Subcutaneous adipose tissue (tissue), 4 donors: Measurements from ENCODE around the gene RGS7BP. TPM values are rescaled to one million over a fixed set of nuclear protein-coding genes. Genes with fewer than 3 reads are reported as not detected.

Experiments
- total RNA-seq, 4 donors: library from RNA; depleted of rRNA; stranded (reverse); fragments of >200 nt; gene quantifications; one replicate each; pipeline ENCODE4 v1.1.0, GENCODE V29; 2016
- TF ChIP-seq, protein P1 (sequence below): fragments of 450-650 bp; IDR thresholded peaks from one replicate; pipeline ENCODE4 v1.5.1; 2016; ENCODE audit warnings: low read depth, mild to moderate bottlenecking, control low read depth, antibody characterized with exemption, moderate library complexity

RGS7BP gene
- total RNA-seq, 4 donors from 2014 or later = 0.33 to 2.6 (median 0.45) TPM

DNA sequence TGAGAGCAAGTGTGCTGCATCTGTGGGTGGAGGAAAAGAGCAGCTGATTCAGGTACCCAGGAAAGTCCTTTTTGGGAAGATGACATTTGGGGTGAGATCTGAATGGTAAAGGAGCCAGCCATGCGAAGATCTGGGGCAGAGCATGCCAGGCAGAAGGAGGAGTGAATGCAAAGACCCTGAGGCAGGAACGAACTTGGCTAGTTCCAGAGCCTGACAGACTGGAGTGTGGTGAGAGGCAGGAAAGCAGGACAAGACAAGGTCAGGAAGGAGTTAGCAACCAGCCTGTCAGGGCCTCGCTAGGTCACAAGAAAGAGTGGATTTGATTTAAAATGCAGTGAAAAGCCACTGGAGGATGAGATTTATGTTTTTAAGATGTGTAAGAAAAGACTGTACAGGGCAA lies 28.2 kb downstream of the RGS7BP start:
- TF ChIP-seq, protein P1, sequence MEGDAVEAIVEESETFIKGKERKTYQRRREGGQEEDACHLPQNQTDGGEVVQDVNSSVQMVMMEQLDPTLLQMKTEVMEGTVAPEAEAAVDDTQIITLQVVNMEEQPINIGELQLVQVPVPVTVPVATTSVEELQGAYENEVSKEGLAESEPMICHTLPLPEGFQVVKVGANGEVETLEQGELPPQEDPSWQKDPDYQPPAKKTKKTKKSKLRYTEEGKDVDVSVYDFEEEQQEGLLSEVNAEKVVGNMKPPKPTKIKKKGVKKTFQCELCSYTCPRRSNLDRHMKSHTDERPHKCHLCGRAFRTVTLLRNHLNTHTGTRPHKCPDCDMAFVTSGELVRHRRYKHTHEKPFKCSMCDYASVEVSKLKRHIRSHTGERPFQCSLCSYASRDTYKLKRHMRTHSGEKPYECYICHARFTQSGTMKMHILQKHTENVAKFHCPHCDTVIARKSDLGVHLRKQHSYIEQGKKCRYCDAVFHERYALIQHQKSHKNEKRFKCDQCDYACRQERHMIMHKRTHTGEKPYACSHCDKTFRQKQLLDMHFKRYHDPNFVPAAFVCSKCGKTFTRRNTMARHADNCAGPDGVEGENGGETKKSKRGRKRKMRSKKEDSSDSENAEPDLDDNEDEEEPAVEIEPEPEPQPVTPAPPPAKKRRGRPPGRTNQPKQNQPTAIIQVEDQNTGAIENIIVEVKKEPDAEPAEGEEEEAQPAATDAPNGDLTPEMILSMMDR = no peak

DNA sequence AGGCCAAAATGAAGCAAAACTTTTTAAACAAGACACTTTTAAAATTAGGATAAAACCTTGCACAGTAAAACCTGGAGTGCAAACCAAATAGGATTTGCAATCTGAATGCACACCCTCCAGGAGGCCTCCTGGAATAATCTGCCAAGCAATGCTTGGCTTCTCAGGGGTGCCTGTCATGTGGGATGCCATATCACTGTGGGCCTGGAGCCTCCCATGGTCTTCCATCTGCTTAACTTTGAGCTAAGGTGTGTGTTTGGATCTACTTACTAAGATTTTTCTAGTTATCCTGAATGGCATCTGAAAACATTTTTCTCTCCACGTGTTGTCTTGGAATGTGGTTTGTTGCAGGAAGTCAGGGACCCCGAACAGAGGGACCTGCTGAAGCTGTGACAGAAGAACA lies 52.1 kb downstream of the RGS7BP start:
- TF ChIP-seq, protein P1 = no peak

DNA sequence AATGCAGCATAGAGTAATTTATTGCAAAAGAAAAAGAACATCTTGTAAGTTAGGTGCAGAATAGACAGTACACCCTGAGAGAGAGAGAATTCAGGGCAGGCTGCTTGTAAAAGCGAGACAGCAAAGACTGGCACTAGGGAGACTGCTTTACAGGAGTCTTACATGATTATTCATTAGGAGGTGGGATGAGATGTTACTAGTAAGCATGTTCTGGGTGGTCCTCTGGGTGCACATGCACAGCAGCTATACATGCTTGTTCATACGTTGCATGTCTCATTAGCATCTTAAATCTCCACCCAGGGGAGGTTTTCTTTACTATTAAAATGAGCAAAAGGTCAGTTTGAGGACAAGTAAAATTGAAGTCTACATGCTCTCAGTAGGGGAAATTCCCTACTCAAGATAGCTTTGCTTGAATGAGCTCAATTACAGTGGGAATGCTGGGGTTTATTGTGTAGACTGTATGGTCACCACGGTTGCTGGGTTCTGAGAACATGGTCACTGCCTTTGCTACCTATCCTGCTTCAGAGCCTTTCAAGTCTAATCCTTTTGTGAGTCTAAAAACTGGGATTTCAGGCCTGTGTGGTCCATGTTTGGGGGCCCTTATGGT lies 60.6 kb downstream of the RGS7BP start:
- TF ChIP-seq, protein P1 = no peak

DNA sequence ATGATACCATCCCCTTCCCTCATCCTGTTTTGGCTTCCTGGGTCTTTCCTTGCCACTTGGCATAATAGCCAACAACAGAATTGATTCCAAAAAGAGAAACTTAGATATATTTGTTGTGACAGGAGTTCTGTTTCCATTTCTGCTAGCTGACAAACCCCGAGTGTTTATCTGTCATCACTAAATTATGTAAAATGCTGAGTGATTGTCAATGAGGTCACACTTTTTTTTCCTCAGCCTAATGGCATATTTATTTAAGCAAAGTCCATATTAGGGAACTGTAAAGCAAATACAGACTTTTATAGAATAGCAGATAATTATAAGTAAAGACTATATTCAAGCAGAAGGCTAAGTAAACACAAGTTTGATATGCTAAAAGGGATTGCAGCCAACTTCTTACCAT lies 64.0 kb downstream of the RGS7BP start:
- TF ChIP-seq, protein P1 = no peak

DNA sequence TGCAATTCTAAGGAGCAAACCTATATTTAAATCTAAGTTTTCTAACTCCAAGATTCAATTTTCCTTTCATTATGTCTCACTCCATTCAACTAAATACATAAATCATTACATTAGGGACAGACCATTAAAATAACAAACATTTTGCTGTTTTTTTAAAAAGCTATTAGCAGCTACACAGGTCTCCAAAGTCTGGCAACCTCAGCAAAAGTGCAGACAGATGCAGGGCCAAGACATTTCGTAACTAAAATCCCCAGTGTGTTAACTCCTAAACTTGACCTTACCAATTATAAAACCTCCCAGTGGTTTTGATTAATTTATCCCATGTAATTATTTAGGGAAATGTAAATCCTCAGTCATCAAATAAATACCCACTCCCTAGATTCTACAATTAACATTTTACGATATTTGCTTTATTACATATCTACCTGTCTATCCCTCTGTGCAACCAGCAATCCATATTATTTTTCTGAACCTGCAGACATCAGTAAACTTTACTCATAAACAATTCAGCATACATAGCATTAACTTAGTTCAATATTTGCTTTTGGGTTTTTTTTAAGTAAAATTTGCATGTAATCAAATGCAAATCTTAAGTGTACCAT lies 64.7 kb downstream of the RGS7BP start:
- TF ChIP-seq, protein P1 = no peak

DNA sequence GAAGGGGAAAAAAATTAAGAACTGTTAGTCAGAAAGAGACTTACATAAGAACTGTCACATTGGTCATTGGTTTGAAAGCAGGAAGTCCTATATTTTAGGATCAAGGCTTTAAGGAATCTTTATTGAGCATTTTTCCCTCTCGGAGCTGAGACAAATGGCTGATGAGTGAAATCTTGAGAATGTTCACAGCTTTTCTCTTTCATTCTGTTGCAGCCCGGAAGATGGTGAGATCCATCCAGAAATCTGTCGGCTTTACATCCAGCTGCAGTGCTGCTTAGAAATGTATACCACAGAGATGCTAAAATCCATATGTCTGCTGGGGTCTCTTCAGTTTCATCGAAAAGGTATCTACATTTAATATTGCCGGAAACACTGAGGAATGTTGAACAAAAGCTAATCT lies 69.7 kb downstream of the RGS7BP start:
- TF ChIP-seq, protein P1 = no peak

- TF ChIP-seq, protein P1 = no peak
Measured at GRCh38 chr5:64576250-64576649, 70.4 kb downstream of the RGS7BP start.
